ENCODE data around the gene CFAP20DC. TPM values are rescaled to one million over a fixed set of nuclear protein-coding genes. Genes with fewer than 3 reads are reported as not detected.
"Not testable (repeated sequence)": the region's sequence is repeated elsewhere in the genome, so short reads cannot be mapped to it uniquely, and the experiment has no call there.

Gene CFAP20DC
- total and polyA plus RNA-seq, 7 donors: 0.03 TPM; not detected in 4

DNA sequence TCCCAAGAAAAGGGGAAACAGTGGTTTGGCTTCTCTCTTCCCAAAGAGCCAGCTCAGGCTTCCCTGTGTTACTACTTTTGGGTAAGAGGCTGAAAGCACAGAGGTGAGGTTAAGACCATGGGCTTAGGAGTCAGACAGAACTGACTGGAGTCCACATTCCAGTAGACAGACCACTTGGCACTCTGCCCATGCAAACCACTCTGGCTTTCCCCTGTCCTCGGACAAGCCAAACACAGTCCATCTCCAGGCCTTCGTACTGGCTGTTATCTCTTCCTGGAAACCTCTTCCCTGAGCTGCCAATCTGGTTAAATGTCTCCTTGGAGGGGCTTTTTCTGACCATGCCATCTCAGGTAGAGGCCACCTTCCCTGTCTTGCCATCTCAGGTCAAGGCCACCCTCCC lies 330.1 kb downstream of the CFAP20DC start:
- TF ChIP-seq, protein P1, sequence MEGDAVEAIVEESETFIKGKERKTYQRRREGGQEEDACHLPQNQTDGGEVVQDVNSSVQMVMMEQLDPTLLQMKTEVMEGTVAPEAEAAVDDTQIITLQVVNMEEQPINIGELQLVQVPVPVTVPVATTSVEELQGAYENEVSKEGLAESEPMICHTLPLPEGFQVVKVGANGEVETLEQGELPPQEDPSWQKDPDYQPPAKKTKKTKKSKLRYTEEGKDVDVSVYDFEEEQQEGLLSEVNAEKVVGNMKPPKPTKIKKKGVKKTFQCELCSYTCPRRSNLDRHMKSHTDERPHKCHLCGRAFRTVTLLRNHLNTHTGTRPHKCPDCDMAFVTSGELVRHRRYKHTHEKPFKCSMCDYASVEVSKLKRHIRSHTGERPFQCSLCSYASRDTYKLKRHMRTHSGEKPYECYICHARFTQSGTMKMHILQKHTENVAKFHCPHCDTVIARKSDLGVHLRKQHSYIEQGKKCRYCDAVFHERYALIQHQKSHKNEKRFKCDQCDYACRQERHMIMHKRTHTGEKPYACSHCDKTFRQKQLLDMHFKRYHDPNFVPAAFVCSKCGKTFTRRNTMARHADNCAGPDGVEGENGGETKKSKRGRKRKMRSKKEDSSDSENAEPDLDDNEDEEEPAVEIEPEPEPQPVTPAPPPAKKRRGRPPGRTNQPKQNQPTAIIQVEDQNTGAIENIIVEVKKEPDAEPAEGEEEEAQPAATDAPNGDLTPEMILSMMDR (IDR thresholded peaks at IDR 0.05): no peak
- intact Hi-C loops (cut with DNase I): no loop called here
- H3K27ac ChIP-seq: no peak overlapping the region
- H3K36me3 ChIP-seq (ENCODE audit: insufficient read depth in 1 of 2, low read depth in 1 of 2): no peaks in the 10 kb centered on the region
- 50 to 56% (median 52%) methylated on average over 2 of the region's 2 CpGs for WGBS, 3 donors
- no peak for DNase-seq
- H3K4me3 ChIP-seq: no peak overlapping the region
- no peak for ATAC-seq
- no peaks in the 10 kb centered on the region for H3K27me3 ChIP-seq (ENCODE audit: insufficient read depth in 3 of 3, low read length in 2 of 3)
- no peaks in the 10 kb centered on the region for H3K9me3 ChIP-seq
- H3K4me1 ChIP-seq: no peaks in the 10 kb centered on the region

DNA sequence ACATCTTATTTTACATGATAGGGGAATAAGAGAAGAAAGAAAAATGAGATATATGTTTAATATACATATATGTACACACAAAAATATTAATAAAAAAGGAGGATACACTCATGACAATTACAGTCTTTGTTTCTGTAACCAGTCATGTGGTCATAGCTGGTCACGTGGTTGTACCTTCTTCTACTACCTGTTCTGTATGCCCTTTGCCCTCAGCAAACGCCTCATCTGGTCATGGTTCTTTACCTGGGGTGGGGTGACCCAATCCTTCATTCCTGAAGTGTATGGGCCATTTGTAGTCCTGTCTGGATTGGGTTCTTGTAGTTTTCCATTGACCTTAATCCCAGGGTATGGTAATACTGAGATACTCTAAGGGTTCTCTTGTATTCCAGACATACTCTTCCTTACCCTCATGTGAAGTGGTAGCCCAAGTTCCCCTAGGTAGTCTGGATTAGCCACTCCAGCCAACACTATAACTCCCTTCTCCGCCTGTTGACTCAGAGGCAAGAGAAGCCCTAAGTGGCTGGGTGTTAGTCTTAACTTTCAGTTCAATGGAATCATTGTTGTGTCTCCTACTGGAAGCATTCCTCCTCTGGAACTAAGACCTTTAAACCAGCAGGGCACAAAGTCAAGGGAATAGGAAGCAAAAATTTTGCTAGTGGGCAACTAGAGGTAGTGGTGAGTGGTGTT lies 336.0 kb downstream of the CFAP20DC start:
- H3K27me3 ChIP-seq (ENCODE audit: insufficient read depth in 3 of 3, low read length in 2 of 3): peaks cover 0 to 1% (median 0%) of the 10 kb centered on the region in 3 donors
- 83 to 86% (median 85%) methylated on average over 3 of the region's 3 CpGs for WGBS, 3 donors
- ATAC-seq: no peak
- intact Hi-C loops (cut with DNase I): no loop called here
- DNase-seq: no peak
- no peaks in the 10 kb centered on the region for H3K36me3 ChIP-seq (ENCODE audit: insufficient read depth in 1 of 2, low read depth in 1 of 2)
- H3K4me1 ChIP-seq: no peaks in the 10 kb centered on the region
- H3K4me3 ChIP-seq: no peak overlapping the region
- H3K9me3 ChIP-seq: no peaks in the 10 kb centered on the region
- no peak overlapping the region for H3K27ac ChIP-seq
- TF ChIP-seq, protein P1 (IDR thresholded peaks at IDR 0.05): no peak

DNA sequence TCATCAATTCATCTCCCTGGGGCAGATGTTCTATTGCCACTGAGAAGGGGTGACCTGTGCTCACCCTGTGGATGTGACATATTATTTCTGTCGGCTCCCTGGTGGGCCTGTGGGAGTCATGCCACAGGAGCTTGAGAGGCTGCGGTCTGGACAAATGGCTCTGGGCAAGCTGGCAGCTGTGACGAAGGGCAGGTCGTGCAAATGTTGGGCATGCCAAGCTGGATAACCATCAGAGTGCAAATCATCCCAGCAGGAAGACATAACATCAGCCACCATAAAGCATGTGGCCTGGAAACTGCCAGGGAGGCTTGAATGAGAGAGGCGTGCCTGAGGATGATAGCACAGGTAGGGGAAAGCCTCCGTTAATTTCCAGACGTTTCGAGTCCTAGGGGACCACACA lies 338.0 kb downstream of the CFAP20DC start:
- no peak overlapping the region for H3K27ac ChIP-seq
- H3K9me3 ChIP-seq: no peaks in the 10 kb centered on the region
- intact Hi-C loops (cut with DNase I): no loop called here
- H3K27me3 ChIP-seq (ENCODE audit: insufficient read depth in 3 of 3, low read length in 2 of 3): peaks cover 0 to 1% (median 0%) of the 10 kb centered on the region in 3 donors
- no peaks in the 10 kb centered on the region for H3K36me3 ChIP-seq (ENCODE audit: insufficient read depth in 1 of 2, low read depth in 1 of 2)
- DNase-seq: no peak
- no peak overlapping the region for H3K4me3 ChIP-seq
- TF ChIP-seq, protein P1 (IDR thresholded peaks at IDR 0.05): no peak
- 66 to 69% (median 68%) methylated on average over 8 of the region's 8 CpGs for WGBS, 3 donors
- H3K4me1 ChIP-seq: no peaks in the 10 kb centered on the region
- no peak for ATAC-seq

DNA sequence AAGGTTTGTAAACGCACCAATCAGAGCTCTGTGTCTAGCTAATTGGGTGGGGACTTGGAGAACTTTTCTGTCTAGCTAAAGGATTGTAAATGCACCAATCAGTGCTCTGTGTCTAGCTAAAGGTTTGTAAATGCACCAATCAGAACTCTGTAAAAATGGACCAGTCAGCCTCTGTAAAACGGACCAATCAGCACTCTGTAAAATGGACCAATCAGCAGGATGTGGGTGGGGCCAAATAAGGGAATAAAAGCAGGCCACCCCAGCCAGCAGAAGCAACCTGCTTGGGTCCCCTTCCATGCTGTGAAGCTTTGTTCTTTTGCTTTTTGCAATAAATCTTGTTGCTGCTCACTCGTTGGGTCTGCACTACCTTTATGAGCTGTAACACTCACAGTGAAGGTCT lies 340.8 kb downstream of the CFAP20DC start:
- H3K4me1 ChIP-seq; H3K36me3 ChIP-seq (ENCODE audit: insufficient read depth in 1 of 2, low read depth in 1 of 2); H3K27me3 ChIP-seq (ENCODE audit: insufficient read depth in 3 of 3, low read length in 2 of 3); H3K27ac ChIP-seq; H3K4me3 ChIP-seq; H3K9me3 ChIP-seq; DNase-seq; ATAC-seq; intact Hi-C loops (cut with DNase I): not testable (repeated sequence)
- WGBS, 3 donors: 74 to 87% (median 81%) methylated on average over 3 of the region's 3 CpGs

DNA sequence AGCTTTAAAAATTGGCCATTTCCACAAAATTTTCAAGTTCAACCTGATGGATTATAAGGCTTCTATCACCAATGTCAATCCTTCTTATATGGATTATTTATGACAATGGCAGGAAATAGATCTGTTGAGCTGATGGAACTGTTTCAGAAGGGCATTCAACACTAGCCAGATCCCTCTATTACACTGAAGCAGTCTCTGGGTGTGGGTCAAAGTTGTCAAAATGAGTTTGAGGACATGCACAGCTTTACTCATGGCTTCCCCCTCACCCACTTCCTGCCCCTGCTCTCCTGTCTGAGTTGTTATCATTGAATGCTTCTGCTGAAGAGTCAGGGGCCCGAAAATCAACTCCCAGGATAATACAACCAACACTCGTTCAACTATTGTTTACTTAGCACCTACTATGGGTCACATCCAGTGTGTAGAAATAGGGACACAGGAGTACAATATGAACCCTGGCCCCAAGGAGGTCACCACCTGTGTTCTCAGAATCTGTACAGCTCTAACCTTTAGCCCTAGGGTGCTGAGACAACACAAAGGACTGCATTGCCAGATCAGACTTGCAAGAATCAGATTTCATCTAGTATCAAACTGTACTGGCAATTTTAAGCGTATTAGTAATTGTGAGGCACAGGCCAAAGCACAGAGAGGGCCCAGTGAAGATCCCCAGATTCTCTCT lies 341.6 kb downstream of the CFAP20DC start:
- intact Hi-C loops (cut with DNase I): no loop called here
- H3K27ac ChIP-seq: no peak overlapping the region
- TF ChIP-seq, protein P1 (IDR thresholded peaks at IDR 0.05): no peak
- no peak for DNase-seq
- ATAC-seq: no peak
- peaks cover 0 to 1% (median 0%) of the 10 kb centered on the region in 3 donors for H3K27me3 ChIP-seq (ENCODE audit: insufficient read depth in 3 of 3, low read length in 2 of 3)
- no peaks in the 10 kb centered on the region for H3K4me1 ChIP-seq
- no peaks in the 10 kb centered on the region for H3K9me3 ChIP-seq
- 74 to 82% (median 81%) methylated on average over 3 of the region's 3 CpGs for WGBS, 3 donors
- H3K36me3 ChIP-seq (ENCODE audit: insufficient read depth in 1 of 2, low read depth in 1 of 2): no peaks in the 10 kb centered on the region
- no peak overlapping the region for H3K4me3 ChIP-seq
